CD4-positive, alpha-beta T cell (primary cell): Measurements from ENCODE around the gene FLNC. TPM values are rescaled to one million over a fixed set of nuclear protein-coding genes. Genes with fewer than 3 reads are reported as not detected.

Experiments used
- ATAC-seq: fragments of 200-7000 bp; cut with Tn5 transposase; one replicate; pipeline ENCODE4 v1.10.0; 2022; ENCODE audit warnings: mild to moderate bottlenecking; ENCODE audit not compliant: poor library complexity
- CTCF ChIA-PET: fragments of 350-600 bp; sonication (Branson Sonifier 250); formaldehyde crosslinking; loops from one replicate; lab custom pipeline; 2021; ENCODE audit warnings: antibody characterized with exemption, inconsistent platforms; lab: Charles Lee
- POLR2A ChIA-PET: fragments of 350-600 bp; sonication (Branson Sonifier 250); formaldehyde crosslinking; loops from one replicate; lab custom pipeline; 2021; ENCODE audit warnings: antibody characterized with exemption, inconsistent platforms; lab: Charles Lee
- DNase-seq, 14 experiments: peaks; one replicate each; pipeline ENCODE4 v3.0.0-alpha.2; 2013 to 2020; ENCODE audit warnings: mixed read lengths in 2 of 14
- H3K27ac ChIP-seq, 2 donors: one replicate each; pipeline versions ENCODE4 v1.5.1 to v1.7.0; 2013; ENCODE audit warnings: low read length in 2 of 2, low read depth in 1 of 2, mild to moderate bottlenecking in 1 of 2
- H3K27me3 ChIP-seq, 2 experiments: 1 replicate in 1 of 2; 2 replicates in 1 of 2; pipeline versions ENCODE4 v1.6.1 to v1.7.0; 2013; ENCODE audit warnings: low read length in 2 of 2, control low read depth in 1 of 2, mild to moderate bottlenecking in 1 of 2, moderate library complexity in 1 of 2; ENCODE audit not compliant: insufficient read depth in 2 of 2, control insufficient read depth in 1 of 2
- H3K36me3 ChIP-seq: one replicate; pipeline ENCODE4 v1.6.1; 2013; ENCODE audit warnings: low read length, control low read depth; ENCODE audit not compliant: insufficient read depth
- H3K4me1 ChIP-seq: one replicate; pipeline ENCODE4 v1.6.1; 2013; ENCODE audit warnings: low read length, control low read depth; ENCODE audit not compliant: insufficient read depth
- H3K4me3 ChIP-seq: one replicate; pipeline ENCODE4 v1.5.1; 2013; ENCODE audit warnings: mild to moderate bottlenecking, low read length, moderate library complexity
- H3K9me3 ChIP-seq, 2 experiments: 1 replicate in 1 of 2; 2 replicates in 1 of 2; pipeline versions ENCODE4 v1.6.1 to v1.7.0; 2013; ENCODE audit warnings: low read length in 2 of 2, mild to moderate bottlenecking in 2 of 2, control low read depth in 1 of 2, moderate library complexity in 1 of 2; ENCODE audit not compliant: control insufficient read depth in 1 of 2, insufficient read depth in 1 of 2
- H3K27ac Mint-ChIP-seq: one replicate; pipeline ENCODE4 v1.8.0; 2020; ENCODE audit warnings: mixed read lengths
- H3K27me3 Mint-ChIP-seq: one replicate; pipeline ENCODE4 v1.8.0; 2021; ENCODE audit warnings: mixed read lengths
- H3K36me3 Mint-ChIP-seq: one replicate; pipeline ENCODE4 v1.8.0; 2021; ENCODE audit warnings: low read depth, mixed read lengths
- H3K4me1 Mint-ChIP-seq: one replicate; pipeline ENCODE4 v1.8.0; 2021; ENCODE audit warnings: low read depth, mixed read lengths
- H3K4me3 Mint-ChIP-seq: one replicate; pipeline ENCODE4 v1.8.0; 2020; ENCODE audit warnings: mild to moderate bottlenecking, mixed read lengths
- H3K9me3 Mint-ChIP-seq: one replicate; pipeline ENCODE4 v1.8.0; 2020; ENCODE audit warnings: mixed read lengths
- intact Hi-C, 2 experiments: fragments of 100-400 bp; cut with DNase I in 1 of 2; cut with micrococcal nuclease in 1 of 2; formaldehyde crosslinking; loops; one replicate each; pipeline versions ENCODE4 v1.15.1 to v1.9.0; 2023 to 2025; cut with DNase I, micrococcal nuclease
- total RNA-seq, 174 experiments: library from RNA in 2 of 174; stranded (reverse) in 2 of 174; gene quantifications; one replicate each; pipeline ENCODE4 v1.2.3 and lab custom pipeline; 2021 to 2026
- TF ChIP-seq, protein P1 (sequence below): fragments of 200-600 bp; IDR thresholded peaks from one replicate; pipeline ENCODE4 v1.8.0; 2022; ENCODE audit warnings: antibody characterized with exemption, mild to moderate bottlenecking

Gene FLNC
- total RNA-seq, 2 experiments from 2014 or later, result 0.06 to 0.08 TPM

DNA sequence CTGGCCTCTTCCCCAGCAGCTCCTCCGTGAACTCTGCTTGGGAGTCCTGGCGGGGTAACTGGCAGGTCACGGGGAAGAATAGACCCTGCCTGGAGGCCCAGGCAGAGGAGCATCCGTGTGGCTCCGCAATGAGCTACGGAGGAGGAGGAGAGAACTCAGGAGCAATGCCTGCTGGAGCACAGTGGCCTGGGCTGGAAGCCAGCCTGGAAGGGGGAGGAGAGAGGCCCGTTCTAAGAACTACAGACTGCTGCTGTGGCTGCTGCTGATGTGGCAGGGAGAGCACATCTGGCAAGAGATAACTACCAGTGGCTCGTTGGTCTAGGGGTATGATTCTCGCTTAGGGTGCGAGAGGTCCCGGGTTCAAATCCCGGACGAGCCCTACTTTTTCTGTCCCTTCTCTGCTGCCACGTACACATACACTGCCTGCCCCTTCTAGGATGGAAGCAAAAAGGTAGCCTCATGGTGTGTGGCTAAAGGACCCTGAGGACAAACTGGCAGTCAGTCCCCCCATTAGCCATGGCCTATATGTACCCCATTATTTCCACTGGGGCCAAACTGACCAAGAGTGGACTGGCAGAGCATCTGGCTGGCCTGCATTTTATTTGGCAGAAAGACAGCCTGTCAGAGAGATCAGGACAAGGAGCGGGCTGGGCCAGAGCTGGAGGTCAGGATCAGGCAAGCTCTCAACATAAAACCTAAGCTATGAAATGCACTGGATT is 46.9 kb upstream of the FLNC start:
- no peak for DNase-seq
- no peaks in the 10 kb centered on the region for H3K36me3 ChIP-seq
- no peaks in the 10 kb centered on the region for H3K4me1 Mint-ChIP-seq
- H3K36me3 Mint-ChIP-seq, result no peaks in the 10 kb centered on the region
- intact Hi-C loops, result no loop called here
- POLR2A ChIA-PET, result no interaction called here
- H3K27ac Mint-ChIP-seq, result no peak overlapping the region
- H3K4me3 ChIP-seq, result no peak overlapping the region
- ATAC-seq, result no peak
- H3K4me3 Mint-ChIP-seq, result no peak overlapping the region
- no peak overlapping the region for H3K27ac ChIP-seq
- no peaks in the 10 kb centered on the region for H3K9me3 Mint-ChIP-seq
- H3K27me3 ChIP-seq, result no peaks in the 10 kb centered on the region
- H3K4me1 ChIP-seq, result no peaks in the 10 kb centered on the region
- no peaks in the 10 kb centered on the region for H3K27me3 Mint-ChIP-seq
- TF ChIP-seq, protein P1, sequence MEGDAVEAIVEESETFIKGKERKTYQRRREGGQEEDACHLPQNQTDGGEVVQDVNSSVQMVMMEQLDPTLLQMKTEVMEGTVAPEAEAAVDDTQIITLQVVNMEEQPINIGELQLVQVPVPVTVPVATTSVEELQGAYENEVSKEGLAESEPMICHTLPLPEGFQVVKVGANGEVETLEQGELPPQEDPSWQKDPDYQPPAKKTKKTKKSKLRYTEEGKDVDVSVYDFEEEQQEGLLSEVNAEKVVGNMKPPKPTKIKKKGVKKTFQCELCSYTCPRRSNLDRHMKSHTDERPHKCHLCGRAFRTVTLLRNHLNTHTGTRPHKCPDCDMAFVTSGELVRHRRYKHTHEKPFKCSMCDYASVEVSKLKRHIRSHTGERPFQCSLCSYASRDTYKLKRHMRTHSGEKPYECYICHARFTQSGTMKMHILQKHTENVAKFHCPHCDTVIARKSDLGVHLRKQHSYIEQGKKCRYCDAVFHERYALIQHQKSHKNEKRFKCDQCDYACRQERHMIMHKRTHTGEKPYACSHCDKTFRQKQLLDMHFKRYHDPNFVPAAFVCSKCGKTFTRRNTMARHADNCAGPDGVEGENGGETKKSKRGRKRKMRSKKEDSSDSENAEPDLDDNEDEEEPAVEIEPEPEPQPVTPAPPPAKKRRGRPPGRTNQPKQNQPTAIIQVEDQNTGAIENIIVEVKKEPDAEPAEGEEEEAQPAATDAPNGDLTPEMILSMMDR, result no peak
- CTCF ChIA-PET, result no interaction called here
- H3K9me3 ChIP-seq, result peaks cover 0 to 9% of the 10 kb centered on the region in 2 experiments

DNA sequence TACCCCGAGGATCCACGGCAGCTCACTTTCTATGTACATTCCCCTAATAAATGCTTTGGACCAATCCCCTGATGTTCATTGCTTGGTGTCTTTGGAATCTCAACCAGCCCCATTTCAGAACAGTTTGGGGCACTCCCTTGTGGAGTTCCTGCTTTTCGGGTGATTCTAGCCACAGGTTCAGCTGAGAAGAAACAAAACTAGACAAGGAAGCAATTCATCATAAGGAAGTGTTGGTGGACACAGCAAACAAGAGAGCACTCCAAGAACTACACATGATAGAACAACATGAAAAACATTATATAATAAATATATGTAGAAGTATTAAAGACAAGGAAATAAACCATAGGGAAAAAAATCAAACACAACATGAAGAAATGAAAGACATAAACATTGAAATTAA is 44.5 kb upstream of the FLNC start:
- peaks cover 6% of the 10 kb centered on the region for H3K4me1 Mint-ChIP-seq
- H3K4me3 ChIP-seq, result no peak overlapping the region
- no peaks in the 10 kb centered on the region for H3K27me3 ChIP-seq
- H3K27ac ChIP-seq, result no peak overlapping the region
- no peak for ATAC-seq
- H3K4me3 Mint-ChIP-seq, result no peak overlapping the region
- POLR2A ChIA-PET, result no interaction called here
- no peaks in the 10 kb centered on the region for H3K36me3 ChIP-seq
- H3K4me1 ChIP-seq, result peaks cover 6% of the 10 kb centered on the region
- no peaks in the 10 kb centered on the region for H3K9me3 Mint-ChIP-seq
- DNase-seq, result no peak
- no peaks in the 10 kb centered on the region for H3K27me3 Mint-ChIP-seq
- TF ChIP-seq, protein P1, result no peak
- H3K27ac Mint-ChIP-seq, result no peak overlapping the region
- no peaks in the 10 kb centered on the region for H3K9me3 ChIP-seq
- intact Hi-C loops, result no loop called here
- CTCF ChIA-PET, result interaction anchor here (0.6 kb wide), 1 partner anchor 234 kb away, joined by 4 read pairs; no protein-coding TSS in a partner anchor
- H3K36me3 Mint-ChIP-seq, result no peaks in the 10 kb centered on the region

DNA sequence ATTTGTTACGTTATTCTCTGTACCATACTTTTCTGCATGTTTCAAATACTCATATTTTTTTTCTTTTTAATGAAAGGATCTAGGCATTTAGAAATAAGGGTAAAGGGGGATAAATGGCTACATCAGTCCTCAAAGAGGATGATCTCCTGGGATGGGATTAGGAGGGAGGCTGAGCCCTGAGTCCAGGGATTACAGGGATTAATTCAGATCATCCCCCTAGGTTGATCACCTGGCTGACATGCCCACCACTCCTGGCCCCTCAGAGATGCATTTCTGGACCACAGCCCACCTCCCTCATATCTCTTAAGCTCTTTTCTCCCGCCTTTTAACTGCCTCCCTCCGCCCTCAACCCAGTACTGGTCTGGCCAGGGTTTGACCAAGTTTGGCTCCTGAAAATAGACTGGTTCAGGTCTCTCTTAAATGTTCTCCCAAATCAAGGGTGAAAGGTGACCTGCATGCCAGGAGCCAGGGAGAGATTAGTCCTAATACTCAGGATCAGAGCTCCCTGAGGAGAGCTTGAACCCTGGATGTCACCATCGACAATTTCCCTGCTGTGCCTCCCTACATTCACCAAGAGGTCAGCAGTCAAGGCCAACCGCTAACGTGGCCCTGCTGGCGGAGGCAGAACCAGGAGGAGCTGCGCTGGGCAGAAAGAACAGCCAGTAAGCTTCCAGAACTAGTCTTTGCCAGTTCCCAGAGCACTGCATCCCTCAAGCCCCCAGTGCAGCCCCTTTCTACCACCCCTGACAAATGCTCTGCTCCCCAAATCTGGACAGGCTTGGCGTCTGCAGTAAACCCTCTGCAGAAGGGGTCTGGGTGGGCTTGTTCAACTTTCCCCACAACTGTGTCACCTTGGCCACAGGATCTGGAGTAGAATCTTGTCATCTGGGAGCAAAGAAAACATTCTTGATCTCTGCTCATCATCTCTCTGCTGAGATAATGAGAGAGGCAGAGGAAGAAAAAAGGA is 41.5 kb upstream of the FLNC start:
- Mint-ChIP-seq H3K27me3 (no peaks in the 10 kb centered on the region), H3K27ac (peak overlapping the region; percentile 27), H3K4me1 (peaks cover 6% of the 10 kb centered on the region), H3K9me3 (no peaks in the 10 kb centered on the region), H3K4me3 (peak overlapping the region; percentile 91), H3K36me3 (no peaks in the 10 kb centered on the region)
- no peaks in the 10 kb centered on the region for H3K9me3 ChIP-seq
- no peaks in the 10 kb centered on the region for H3K27me3 ChIP-seq
- ChIA-PET CTCF (no interaction called here), POLR2A (no interaction called here)
- ATAC-seq (no peak), DNase-seq (peak in 1 of 14 experiments; percentile 19)
- no peaks in the 10 kb centered on the region for H3K36me3 ChIP-seq
- intact Hi-C loops, result no loop called here
- no peak overlapping the region for H3K27ac ChIP-seq
- peaks cover 22% of the 10 kb centered on the region for H3K4me1 ChIP-seq
- TF ChIP-seq, protein P1, result no peak
- H3K4me3 ChIP-seq, result no peak overlapping the region
